ENCODE measurements around the gene CDH5. TPM values are rescaled to one million over a fixed set of nuclear protein-coding genes. Genes with fewer than 3 reads are reported as not detected.

CDH5 gene
- polyA plus RNA-seq, 1 of the 3 experiments (the other 2 are of a cell fraction) = not detected

GRCh38 chr16:66376577-66377305 is 10.2 kb downstream of the CDH5 start:
- ChIA-PET CTCF (interaction anchor here (1.0 to 1.7 kb wide), 2 partner anchors 29 to 35 kb away, joined by 3 read pairs; no protein-coding TSS in a partner anchor), POLR2A (no interaction called here)
- Histone ChIP-seq H3K9me3 (no peaks in the 10 kb centered on the region), H3K27ac (ENCODE audit: low read depth in 2 of 2, low read length in 1 of 2) (no peak overlapping the region), H2AFZ (ENCODE audit: low read depth) (no peak overlapping the region), H3K4me1 (ENCODE audit: control insufficient read depth in 1 of 2, insufficient read depth in 2 of 2, low read depth in 1 of 2, low read length in 1 of 2) (no peaks in the 10 kb centered on the region; a peak in 1 of 4 replicates), H3K36me3 (replicated peaks in 1 of 2; ENCODE audit: control insufficient read depth in 1 of 2, insufficient read depth in 2 of 2, low read length in 1 of 2) (no peaks in the 10 kb centered on the region), H3F3A (replicated peaks; ENCODE audit: insufficient read depth) (no peaks in the 10 kb centered on the region), H3K4me2 (no peak overlapping the region), H3K4me3 (ENCODE audit: low read depth in 2 of 2, low read length in 1 of 2) (no peak overlapping the region), H3K79me2 (ENCODE audit: insufficient read depth) (no peaks in the 10 kb centered on the region), H3K27me3 (ENCODE audit: insufficient read depth) (no peaks in the 10 kb centered on the region), H3K9me2 (no peaks in the 10 kb centered on the region), H3K9ac (no peak overlapping the region), H4K20me1 (ENCODE audit: insufficient read depth) (no peaks in the 10 kb centered on the region)
- TF ChIP-seq FOSL2 (IDR thresholded peaks at IDR 0.05; ENCODE audit: borderline replicate concordance, low read depth) (no peak), USF2 (IDR thresholded peaks at IDR 0.05; ENCODE audit: borderline replicate concordance, low read depth, low read length) (no peak), GATA2 (CRISPR knock-in tag; IDR thresholded peaks at IDR 0.05) (no peak), FOXJ3 (CRISPR knock-in tag; IDR thresholded peaks at IDR 0.05) (no peak), GABPA (IDR thresholded peaks at IDR 0.05; ENCODE audit: low read depth) (no peak), NRF1 (IDR thresholded peaks at IDR 0.05; ENCODE audit: low read depth, low read length) (no peak), TEAD4 (IDR thresholded peaks at IDR 0.05; ENCODE audit: borderline replicate concordance, insufficient read depth) (no peak), MEF2A (IDR thresholded peaks at IDR 0.05; ENCODE audit: borderline replicate concordance, low read depth) (no peak), IRF3 (IDR thresholded peaks at IDR 0.05; ENCODE audit: low read depth, low read length) (no peak), CTCF (IDR thresholded peaks at IDR 0.05) (no peak), EP300 (IDR thresholded peaks at IDR 0.05; ENCODE audit: borderline replicate concordance in 1 of 2, low read depth in 1 of 2, low read length in 1 of 2) (no peak), CHD2 (IDR thresholded peaks at IDR 0.05; ENCODE audit: low read length, partially characterized antibody) (no peak), SIN3A (IDR thresholded peaks at IDR 0.05; ENCODE audit: borderline replicate concordance, low read depth, low read length) (no peak), EZH2phosphoT487 (IDR thresholded peaks at IDR 0.05; ENCODE audit: borderline replicate concordance, low read depth) (no peak), RFX5 (IDR thresholded peaks at IDR 0.05; ENCODE audit: low read length) (no peak)
- WGBS (ENCODE audit: low lambda C conversion rate) = 89% methylated on average over 10 of the region's 10 CpGs
- DNase-seq = no peak
